Smooth muscle cell (in vitro differentiated cells): ENCODE results near the gene ALK. TPM values are rescaled to one million over a fixed set of nuclear protein-coding genes. Genes with fewer than 3 reads are reported as not detected.

Source experiments
- DNase-seq: peaks from one replicate; lab custom pipeline; 2025; ENCODE audit not compliant: unreplicated experiment; lab: John Stamatoyannopoulos, UW
- H2AFZ ChIP-seq: fragments of 200-600 bp; sonication (generic); 2 replicates; pipeline ENCODE4 v1.6.0; 2016; ENCODE audit warnings: antibody characterized with exemption, low read depth, mild to moderate bottlenecking
- H3F3A ChIP-seq: fragments of 200-600 bp; sonication (generic); 2 replicates; pipeline ENCODE4 v1.6.0; 2017; ENCODE audit warnings: antibody characterized with exemption, low read depth
- H3K27ac ChIP-seq: fragments of 200-600 bp; sonication (generic); 2 replicates; pipeline ENCODE4 v1.5.1; 2016; ENCODE audit warnings: low read depth, mild to moderate bottlenecking
- H3K27me3 ChIP-seq: fragments of 200-600 bp; sonication (generic); 2 replicates; pipeline ENCODE4 v1.6.1; 2016; ENCODE audit warnings: low read depth, mild to moderate bottlenecking
- H3K36me3 ChIP-seq: fragments of 200-600 bp; sonication (generic); 2 replicates; pipeline ENCODE4 v1.5.1; 2016; ENCODE audit warnings: low read depth
- H3K4me1 ChIP-seq: fragments of 200-600 bp; sonication (generic); 2 replicates; pipeline ENCODE4 v1.5.1; 2016; ENCODE audit warnings: low read depth
- H3K4me2 ChIP-seq: fragments of 200-600 bp; sonication (generic); 2 replicates; pipeline ENCODE4 v1.6.0; 2016; ENCODE audit warnings: mild to moderate bottlenecking
- H3K4me3 ChIP-seq: fragments of 200-600 bp; sonication (generic); 2 replicates; pipeline ENCODE4 v1.5.1; 2016; ENCODE audit warnings: mild to moderate bottlenecking
- H3K79me2 ChIP-seq: fragments of 200-600 bp; sonication (generic); 2 replicates; pipeline ENCODE4 v1.6.0; 2016; ENCODE audit warnings: low read depth, mild to moderate bottlenecking
- H3K9ac ChIP-seq: fragments of 200-600 bp; sonication (generic); 2 replicates; pipeline ENCODE4 v1.6.0; 2016; ENCODE audit warnings: low read depth
- H3K9me3 ChIP-seq: fragments of 200-600 bp; sonication (generic); replicated peaks from 2 replicates; pipeline ENCODE4 v1.5.1; 2016; ENCODE audit warnings: low read depth
- H4K20me1 ChIP-seq: fragments of 200-600 bp; sonication (generic); 2 replicates; pipeline ENCODE4 v1.6.0; 2016; ENCODE audit warnings: low read depth
- WGBS: methylation state at CpG from one replicate; pipeline ENCODE4 v1.1.7; 2016; ENCODE audit warnings: low lambda C conversion rate; 5-methylcytosine and 5-hydroxymethylcytosine counted together
- polyA plus RNA-seq: library from polyadenylated mRNA; unstranded; fragments of >200 nt; fragmentation: Nextera tagmentation; extraction: Ambion mirVana; gene quantifications from 2 replicates; pipeline ENCODE4 v1.2.1, GENCODE V29; 2016
- total RNA-seq: library from RNA; depleted of rRNA; stranded (reverse); fragments of >200 nt; gene quantifications from 2 replicates; pipeline ENCODE4 v1.2.3, GENCODE V29; 2014
- TF ChIP-seq, protein P1 (sequence below): fragments of 200-600 bp; sonication (generic); IDR thresholded peaks from 2 replicates; pipeline ENCODE4 v1.5.1; 2017; ENCODE audit warnings: borderline replicate concordance, mild to moderate bottlenecking, antibody characterized with exemption; ENCODE audit not compliant: insufficient read depth, poor library complexity, severe bottlenecking

Gene ALK
- total and polyA plus RNA-seq, 2 experiments from 2014 or later: 0.13 to 0.19 TPM

DNA sequence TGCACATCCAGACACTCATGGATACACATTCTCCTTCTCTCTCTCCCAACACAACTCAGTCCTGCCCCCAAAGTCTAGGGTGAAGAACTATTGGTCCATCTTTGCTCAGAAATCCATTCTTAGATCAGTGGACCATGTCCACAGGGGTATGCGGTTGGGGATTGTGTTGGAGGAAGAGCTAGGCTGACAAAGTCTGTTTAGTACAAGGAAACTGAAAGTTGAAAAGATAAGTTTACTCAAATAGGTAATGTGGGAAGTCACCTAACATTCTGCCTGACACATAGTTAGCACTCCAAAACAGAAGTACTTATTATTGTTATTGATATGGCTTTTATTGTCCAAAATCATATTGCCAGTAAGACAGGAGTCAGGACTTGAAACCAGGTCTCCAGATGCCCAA lies 55.9 kb downstream of the ALK start:
- 94% methylated on average over 1 of the region's 1 CpG for WGBS
- H3K4me3 ChIP-seq: no peak overlapping the region
- TF ChIP-seq, protein P1, sequence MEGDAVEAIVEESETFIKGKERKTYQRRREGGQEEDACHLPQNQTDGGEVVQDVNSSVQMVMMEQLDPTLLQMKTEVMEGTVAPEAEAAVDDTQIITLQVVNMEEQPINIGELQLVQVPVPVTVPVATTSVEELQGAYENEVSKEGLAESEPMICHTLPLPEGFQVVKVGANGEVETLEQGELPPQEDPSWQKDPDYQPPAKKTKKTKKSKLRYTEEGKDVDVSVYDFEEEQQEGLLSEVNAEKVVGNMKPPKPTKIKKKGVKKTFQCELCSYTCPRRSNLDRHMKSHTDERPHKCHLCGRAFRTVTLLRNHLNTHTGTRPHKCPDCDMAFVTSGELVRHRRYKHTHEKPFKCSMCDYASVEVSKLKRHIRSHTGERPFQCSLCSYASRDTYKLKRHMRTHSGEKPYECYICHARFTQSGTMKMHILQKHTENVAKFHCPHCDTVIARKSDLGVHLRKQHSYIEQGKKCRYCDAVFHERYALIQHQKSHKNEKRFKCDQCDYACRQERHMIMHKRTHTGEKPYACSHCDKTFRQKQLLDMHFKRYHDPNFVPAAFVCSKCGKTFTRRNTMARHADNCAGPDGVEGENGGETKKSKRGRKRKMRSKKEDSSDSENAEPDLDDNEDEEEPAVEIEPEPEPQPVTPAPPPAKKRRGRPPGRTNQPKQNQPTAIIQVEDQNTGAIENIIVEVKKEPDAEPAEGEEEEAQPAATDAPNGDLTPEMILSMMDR: no peak

DNA sequence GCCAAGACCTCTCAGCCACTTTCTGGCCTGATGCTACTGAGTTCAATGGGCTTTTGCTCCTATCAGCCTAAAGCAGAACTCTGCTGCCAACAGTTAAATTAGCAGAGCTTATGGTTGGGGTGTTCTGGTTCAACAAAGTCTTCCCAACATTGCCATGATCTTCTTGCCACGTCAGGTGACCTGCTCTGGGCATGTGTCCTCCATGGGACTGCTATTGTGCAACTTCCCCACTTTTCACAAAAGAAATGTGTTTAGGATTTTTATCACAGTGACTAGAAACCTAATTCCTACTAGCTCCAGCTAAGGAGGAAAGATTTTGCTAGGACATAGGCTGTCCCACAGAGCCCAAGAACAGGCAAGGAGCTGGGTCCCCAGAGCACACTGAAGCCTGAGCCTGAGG lies 56.4 kb downstream of the ALK start:
- Histone ChIP-seq H3K36me3 (no peaks in the 10 kb centered on the region), H2AFZ (no peak overlapping the region), H3K27me3 (peaks cover 19% of the 10 kb centered on the region), H3K4me2 (no peak overlapping the region), H3K9ac (no peak overlapping the region), H3F3A (no peaks in the 10 kb centered on the region), H3K9me3 (no peaks in the 10 kb centered on the region), H4K20me1 (no peaks in the 10 kb centered on the region), H3K79me2 (no peaks in the 10 kb centered on the region), H3K4me3 (no peak overlapping the region), H3K27ac (no peak overlapping the region), H3K4me1 (no peaks in the 10 kb centered on the region)
- WGBS: 25% methylated on average over 1 of the region's 1 CpG
- TF ChIP-seq, protein P1: no peak
- DNase-seq: no peak

More for the DNA sequence above, 55.9 kb downstream of the ALK start:
- Histone ChIP-seq H3K79me2 (no peaks in the 10 kb centered on the region), H3K27ac (no peak overlapping the region), H3K4me2 (no peak overlapping the region), H3K9ac (no peak overlapping the region), H3K9me3 (no peaks in the 10 kb centered on the region), H4K20me1 (no peaks in the 10 kb centered on the region), H3K4me1 (no peaks in the 10 kb centered on the region), H2AFZ (no peak overlapping the region), H3K36me3 (no peaks in the 10 kb centered on the region), H3K27me3 (peaks cover 19% of the 10 kb centered on the region), H3F3A (no peaks in the 10 kb centered on the region)
- no peak for DNase-seq

DNA sequence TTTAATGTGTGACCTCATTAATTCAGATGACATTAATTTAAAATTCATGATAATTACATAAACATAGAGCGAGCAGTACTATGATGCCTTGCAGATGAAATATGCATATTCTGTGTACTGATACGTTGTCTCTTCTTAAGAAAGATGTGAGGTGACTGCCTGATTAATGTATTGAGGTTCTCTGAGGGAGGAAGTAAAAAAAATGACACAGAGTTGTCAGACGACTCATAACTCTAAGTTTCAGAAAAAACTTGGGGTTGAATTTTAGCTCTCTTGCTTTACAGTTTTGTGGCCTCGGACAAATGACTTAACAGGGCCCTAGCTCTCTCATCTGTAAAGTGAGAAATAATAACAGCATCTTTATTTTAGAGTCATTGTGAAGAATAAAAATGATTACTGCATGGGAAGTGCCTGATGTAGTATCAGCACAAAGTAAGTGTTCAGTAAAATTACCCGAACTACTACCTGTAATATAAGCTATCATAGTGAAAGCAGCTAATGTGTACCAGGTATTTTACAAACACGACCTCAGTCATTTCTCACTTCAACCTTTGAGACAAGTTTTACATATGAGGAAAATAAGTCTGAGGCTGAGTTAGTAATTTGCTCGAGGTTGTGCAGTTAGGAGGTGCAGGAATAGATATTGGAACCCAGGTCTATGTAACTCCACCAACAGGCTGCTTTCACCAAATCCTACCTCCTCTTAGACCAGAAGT lies 65.3 kb downstream of the ALK start:
- 88% methylated on average over 7 of the region's 7 CpGs for WGBS
- TF ChIP-seq, protein P1: no peak
- H3K9me3 ChIP-seq: no peaks in the 10 kb centered on the region
- no peaks in the 10 kb centered on the region for H3K36me3 ChIP-seq
- no peaks in the 10 kb centered on the region for H3K79me2 ChIP-seq
- DNase-seq: no peak
- H3K4me2 ChIP-seq: no peak overlapping the region
- H3K4me3 ChIP-seq: no peak overlapping the region
- peaks cover 6% of the 10 kb centered on the region for H3K27me3 ChIP-seq
- H3K9ac ChIP-seq: no peak overlapping the region
- no peak overlapping the region for H3K27ac ChIP-seq
- H3F3A ChIP-seq: no peaks in the 10 kb centered on the region
- no peaks in the 10 kb centered on the region for H4K20me1 ChIP-seq
- no peaks in the 10 kb centered on the region for H3K4me1 ChIP-seq
- no peak overlapping the region for H2AFZ ChIP-seq

DNA sequence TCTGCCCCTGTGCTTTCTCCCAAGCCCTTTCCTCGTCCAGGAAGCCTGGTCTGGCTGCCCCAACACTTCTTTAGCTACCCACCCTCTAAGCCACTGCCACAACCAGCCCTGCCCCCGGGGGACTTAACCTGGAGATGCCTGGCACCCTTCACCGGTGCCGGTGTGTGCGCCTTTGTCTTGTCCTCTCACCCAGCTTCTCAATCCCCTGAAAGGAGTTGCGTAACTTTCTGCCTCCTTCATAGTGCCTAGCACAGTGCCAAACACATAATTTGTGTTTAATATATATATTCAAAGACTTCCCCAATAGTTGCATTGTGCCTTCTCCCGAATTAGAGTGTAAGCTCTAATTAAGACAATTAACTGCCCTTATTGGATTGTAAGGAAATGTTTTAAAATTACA lies 70.6 kb downstream of the ALK start:
- no peaks in the 10 kb centered on the region for H3K9me3 ChIP-seq
- DNase-seq: no peak
- no peaks in the 10 kb centered on the region for H3K79me2 ChIP-seq
- H2AFZ ChIP-seq: no peak overlapping the region
- peaks cover 30% of the 10 kb centered on the region for H3K27me3 ChIP-seq
- no peak overlapping the region for H3K27ac ChIP-seq
- H3K4me3 ChIP-seq: no peak overlapping the region
- H3F3A ChIP-seq: no peaks in the 10 kb centered on the region
- no peaks in the 10 kb centered on the region for H3K4me1 ChIP-seq
- 93% methylated on average over 7 of the region's 7 CpGs for WGBS
- no peak overlapping the region for H3K4me2 ChIP-seq
- H4K20me1 ChIP-seq: no peaks in the 10 kb centered on the region
- H3K36me3 ChIP-seq: no peaks in the 10 kb centered on the region
- TF ChIP-seq, protein P1: no peak
- H3K9ac ChIP-seq: no peak overlapping the region
